Measurements from ENCODE around the gene CENPU.
"Not testable (repeated sequence)": the region's sequence is repeated elsewhere in the genome, so short reads cannot be mapped to it uniquely, and the experiment has no call there.

Gene CENPU

GRCh38 chr4:184733654-184734524 is at the start of gene CENPU:
CENPU (minus strand) TSS chr4:184734096; CDS start chr4:184734062, 34 bp downstream.
- DNase-seq (ENCODE audit: low spot score) = peak; percentile 98

GRCh38 chr4:184782731-184783373 is 49.0 kb upstream of the CENPU start:
- no peak for DNase-seq (ENCODE audit: low spot score)

GRCh38 chr4:184779160-184779559 is 45.3 kb upstream of the CENPU start:
- not testable (repeated sequence) for DNase-seq (ENCODE audit: low spot score)

GRCh38 chr4:184778325-184778724 is 44.4 kb upstream of the CENPU start:
- no peak for DNase-seq (ENCODE audit: low spot score)

- DNase-seq (ENCODE audit: low spot score) = no peak
Measured at GRCh38 chr4:184776821-184777220, 42.9 kb upstream of the CENPU start.

- no peak for DNase-seq (ENCODE audit: low spot score)
Measured at GRCh38 chr4:184775854-184776555, 42.1 kb upstream of the CENPU start.

GRCh38 chr4:184774152-184774551 is 40.3 kb upstream of the CENPU start:
- DNase-seq (ENCODE audit: low spot score) = no peak

- no peak for DNase-seq (ENCODE audit: low spot score)
Measured at GRCh38 chr4:184771416-184771815, 37.5 kb upstream of the CENPU start.

- no peak for DNase-seq (ENCODE audit: low spot score)
Measured at GRCh38 chr4:184769141-184769765, 35.4 kb upstream of the CENPU start.

GRCh38 chr4:184768296-184768695 is 34.4 kb upstream of the CENPU start:
- DNase-seq (ENCODE audit: low spot score) = no peak

- no peak for DNase-seq (ENCODE audit: low spot score)
Measured at GRCh38 chr4:184766446-184766845, 32.5 kb upstream of the CENPU start.

- no peak for DNase-seq (ENCODE audit: low spot score)
Measured at GRCh38 chr4:184765473-184766340, 31.8 kb upstream of the CENPU start.

GRCh38 chr4:184764601-184765000 is 30.7 kb upstream of the CENPU start:
- DNase-seq (ENCODE audit: low spot score) = no peak

GRCh38 chr4:184763150-184763780 is 29.4 kb upstream of the CENPU start:
- no peak for DNase-seq (ENCODE audit: low spot score)

- DNase-seq (ENCODE audit: low spot score) = no peak
Measured at GRCh38 chr4:184762100-184762499, 28.2 kb upstream of the CENPU start.

- DNase-seq (ENCODE audit: low spot score) = no peak
Measured at GRCh38 chr4:184760681-184761080, 26.8 kb upstream of the CENPU start.

GRCh38 chr4:184757810-184758209 is 23.9 kb upstream of the CENPU start:
- DNase-seq (ENCODE audit: low spot score) = no peak

GRCh38 chr4:184756399-184756798 is 22.5 kb upstream of the CENPU start:
- DNase-seq (ENCODE audit: low spot score) = no peak

GRCh38 chr4:184755278-184755677 is 21.4 kb upstream of the CENPU start:
- no peak for DNase-seq (ENCODE audit: low spot score)

GRCh38 chr4:184752496-184753275 is 18.8 kb upstream of the CENPU start:
- DNase-seq (ENCODE audit: low spot score) = no peak

Data from NAMALWA (cell line).